SU-DHL-6 (cell line): ENCODE results near the gene ANKRD17.

ENCODE experiments used
- EZH2phosphoT487 ChIP-seq: fragments of 200-600 bp; sonication (generic), shearing (Covaris generic); conservative IDR thresholded peaks from 2 replicates; pipeline ENCODE4 v1.6.1; 2018; ENCODE audit warnings: mild to moderate bottlenecking, antibody characterized with exemption, low read length, moderate library complexity, mixed read lengths
- TF ChIP-seq, protein P1 (sequence below): fragments of 200-600 bp; sonication (generic); IDR thresholded peaks from one replicate; pipeline ENCODE4 v1.5.1; 2017; ENCODE audit warnings: antibody characterized with exemption, mild to moderate bottlenecking, low read length, moderate library complexity; ENCODE audit not compliant: insufficient read depth, poor library complexity, severe bottlenecking

DNA sequence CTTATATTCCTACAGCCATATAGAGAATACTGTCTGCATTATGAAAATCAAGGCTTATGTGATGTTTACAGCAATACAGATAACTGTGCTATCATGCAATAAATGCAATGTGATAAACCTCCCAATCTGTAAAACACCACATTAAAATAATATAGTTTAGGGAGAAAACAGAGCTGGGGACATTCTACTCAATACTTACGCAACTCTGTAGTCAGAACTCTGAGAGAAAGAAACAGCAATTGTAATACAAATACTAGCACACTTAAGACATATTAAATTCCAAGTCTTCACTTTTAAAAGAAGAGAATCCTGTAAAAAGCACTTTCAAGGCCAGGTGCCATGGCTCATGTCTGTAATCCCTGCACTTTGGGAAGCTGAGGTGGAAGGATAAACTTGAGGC, 61.4 kb downstream of the ANKRD17 start:
- TF ChIP-seq, protein P1, sequence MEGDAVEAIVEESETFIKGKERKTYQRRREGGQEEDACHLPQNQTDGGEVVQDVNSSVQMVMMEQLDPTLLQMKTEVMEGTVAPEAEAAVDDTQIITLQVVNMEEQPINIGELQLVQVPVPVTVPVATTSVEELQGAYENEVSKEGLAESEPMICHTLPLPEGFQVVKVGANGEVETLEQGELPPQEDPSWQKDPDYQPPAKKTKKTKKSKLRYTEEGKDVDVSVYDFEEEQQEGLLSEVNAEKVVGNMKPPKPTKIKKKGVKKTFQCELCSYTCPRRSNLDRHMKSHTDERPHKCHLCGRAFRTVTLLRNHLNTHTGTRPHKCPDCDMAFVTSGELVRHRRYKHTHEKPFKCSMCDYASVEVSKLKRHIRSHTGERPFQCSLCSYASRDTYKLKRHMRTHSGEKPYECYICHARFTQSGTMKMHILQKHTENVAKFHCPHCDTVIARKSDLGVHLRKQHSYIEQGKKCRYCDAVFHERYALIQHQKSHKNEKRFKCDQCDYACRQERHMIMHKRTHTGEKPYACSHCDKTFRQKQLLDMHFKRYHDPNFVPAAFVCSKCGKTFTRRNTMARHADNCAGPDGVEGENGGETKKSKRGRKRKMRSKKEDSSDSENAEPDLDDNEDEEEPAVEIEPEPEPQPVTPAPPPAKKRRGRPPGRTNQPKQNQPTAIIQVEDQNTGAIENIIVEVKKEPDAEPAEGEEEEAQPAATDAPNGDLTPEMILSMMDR: no peak
- no peak for TF ChIP-seq EZH2phosphoT487
